ENCODE data around the gene LRMDA.

The LRMDA gene

GRCh38 chr10:76433161-76434005, 1002.0 kb downstream of the LRMDA start:
- no peak overlapping the region for H3K4me3 ChIP-seq (ENCODE audit: low read depth, low read length)
- no peak for TF ChIP-seq CTCF (IDR thresholded peaks at IDR 0.05; ENCODE audit: control insufficient read depth, extremely low read depth, insufficient read depth)
- no peak for DNase-seq (ENCODE audit: low read depth)

- H3K4me3 ChIP-seq (ENCODE audit: low read depth, low read length): no peak overlapping the region
- DNase-seq (ENCODE audit: low read depth): no peak
- TF ChIP-seq CTCF (IDR thresholded peaks at IDR 0.05; ENCODE audit: control insufficient read depth, extremely low read depth, insufficient read depth): no peak
Observed at GRCh38 chr10:76435157-76435556, 1003.7 kb downstream of the LRMDA start.

GRCh38 chr10:76436401-76436811, 1005.0 kb downstream of the LRMDA start:
- no peak for DNase-seq (ENCODE audit: low read depth)
- no peak overlapping the region for H3K4me3 ChIP-seq (ENCODE audit: low read depth, low read length)
- no peak for TF ChIP-seq CTCF (IDR thresholded peaks at IDR 0.05; ENCODE audit: control insufficient read depth, extremely low read depth, insufficient read depth)

GRCh38 chr10:76436981-76437380, 1005.6 kb downstream of the LRMDA start:
- no peak overlapping the region for H3K4me3 ChIP-seq (ENCODE audit: low read depth, low read length)
- no peak for TF ChIP-seq CTCF (IDR thresholded peaks at IDR 0.05; ENCODE audit: control insufficient read depth, extremely low read depth, insufficient read depth)
- no peak for DNase-seq (ENCODE audit: low read depth)

- no peak for DNase-seq (ENCODE audit: low read depth)
- no peak overlapping the region for H3K4me3 ChIP-seq (ENCODE audit: low read depth, low read length)
- TF ChIP-seq CTCF (IDR thresholded peaks at IDR 0.05; ENCODE audit: control insufficient read depth, extremely low read depth, insufficient read depth): no peak
Observed at GRCh38 chr10:76440426-76440825, 1009.0 kb downstream of the LRMDA start.

- no peak for DNase-seq (ENCODE audit: low read depth)
- no peak for TF ChIP-seq CTCF (IDR thresholded peaks at IDR 0.05; ENCODE audit: control insufficient read depth, extremely low read depth, insufficient read depth)
- H3K4me3 ChIP-seq (ENCODE audit: low read depth, low read length): no peak overlapping the region
Observed at GRCh38 chr10:76442113-76442512, 1010.7 kb downstream of the LRMDA start.

All from LNCaP clone FGC (cell line).